Astrocyte (in vitro differentiated cells and primary cell): Measurements from ENCODE around the gene BTLA. TPM values are rescaled to one million over a fixed set of nuclear protein-coding genes. Genes with fewer than 3 reads are reported as not detected.

Experiments
- DNase-seq: peaks from one replicate; pipeline ENCODE4 v3.0.0-alpha.2; 2010; ENCODE audit warnings: low read depth
- FAIRE-seq: peaks from 2 replicates; lab custom pipeline; 2011; peaks lifted over from hg19 to GRCh38; lab: Jason Lieb, UNC
- H2AFZ ChIP-seq: 2 replicates; pipeline ENCODE4 v1.6.0; 2012; ENCODE audit warnings: low read depth, low read length, inconsistent platforms
- H3K27ac ChIP-seq: 2 replicates; pipeline ENCODE4 v1.5.1; 2011; ENCODE audit warnings: low read depth, low read length, inconsistent platforms
- H3K27me3 ChIP-seq: 2 replicates; pipeline ENCODE4 v1.6.0; 2011; ENCODE audit warnings: low read length, inconsistent platforms; ENCODE audit not compliant: insufficient read depth
- H3K36me3 ChIP-seq: 2 replicates; pipeline ENCODE4 v1.5.1; 2011; ENCODE audit warnings: low read length, inconsistent platforms; ENCODE audit not compliant: insufficient read depth
- H3K4me1 ChIP-seq: 2 replicates; pipeline ENCODE4 v1.5.1; 2011; ENCODE audit warnings: low read length, inconsistent platforms; ENCODE audit not compliant: insufficient read depth
- H3K4me2 ChIP-seq: 2 replicates; pipeline ENCODE4 v1.6.0; 2012; ENCODE audit warnings: low read length, inconsistent platforms
- H3K4me3 ChIP-seq: 2 replicates; pipeline ENCODE4 v1.5.1; 2011; ENCODE audit warnings: low read depth, mild to moderate bottlenecking, low read length, inconsistent platforms; ENCODE audit not compliant: insufficient read depth
- H3K79me2 ChIP-seq: 2 replicates; pipeline ENCODE4 v1.6.0; 2012; ENCODE audit warnings: mild to moderate bottlenecking, low read length, inconsistent platforms; ENCODE audit not compliant: insufficient read depth
- H3K9ac ChIP-seq: 2 replicates; pipeline ENCODE4 v1.6.0; 2012; ENCODE audit warnings: mild to moderate bottlenecking, low read length, inconsistent platforms
- H3K9me3 ChIP-seq: 2 replicates; pipeline ENCODE4 v1.5.1; 2012; ENCODE audit warnings: low read depth, mild to moderate bottlenecking, low read length, inconsistent platforms; ENCODE audit not compliant: insufficient read depth
- H4K20me1 ChIP-seq: 2 replicates; pipeline ENCODE4 v1.6.0; 2012; ENCODE audit warnings: low read length, inconsistent platforms; ENCODE audit not compliant: insufficient read depth
- H3K27ac Mint-ChIP-seq: one replicate; pipeline ENCODE4 v1.8.0; 2021; ENCODE audit warnings: mild to moderate bottlenecking, mixed read lengths; ENCODE audit not compliant: unreplicated experiment
- H3K27me3 Mint-ChIP-seq: one replicate; pipeline ENCODE4 v1.8.0; 2021; ENCODE audit warnings: low read depth, mixed read lengths; ENCODE audit not compliant: unreplicated experiment
- H3K36me3 Mint-ChIP-seq: one replicate; pipeline ENCODE4 v1.8.0; 2021; ENCODE audit warnings: low read depth, mixed read lengths; ENCODE audit not compliant: unreplicated experiment
- H3K4me1 Mint-ChIP-seq: one replicate; pipeline ENCODE4 v1.8.0; 2021; ENCODE audit warnings: low read depth, mixed read lengths; ENCODE audit not compliant: unreplicated experiment
- H3K4me3 Mint-ChIP-seq: one replicate; pipeline ENCODE4 v1.8.0; 2021; ENCODE audit warnings: mild to moderate bottlenecking, moderate library complexity, mixed read lengths; ENCODE audit not compliant: unreplicated experiment
- H3K9me3 Mint-ChIP-seq: one replicate; pipeline ENCODE4 v1.8.0; 2021; ENCODE audit warnings: mild to moderate bottlenecking, mixed read lengths; ENCODE audit not compliant: unreplicated experiment
- EZH2 ChIP-seq: IDR thresholded peaks from 2 replicates; pipeline ENCODE4 v1.6.1; 2012; ENCODE audit warnings: mild to moderate bottlenecking, low read length, inconsistent platforms; ENCODE audit not compliant: insufficient read depth
- total RNA-seq: library from RNA; stranded (reverse); gene quantifications from 2 replicates; pipeline ENCODE4 v1.2.1, GENCODE V29; 2021
- TF ChIP-seq, protein P1 (sequence below): IDR thresholded peaks from 2 replicates; pipeline ENCODE4 v1.5.1; 2011; ENCODE audit warnings: low read depth, mild to moderate bottlenecking, inconsistent platforms, low read length, moderate library complexity; ENCODE audit not compliant: insufficient read depth

Gene BTLA
- total RNA-seq, 1 donor from 2014 or later, result not detected

GRCh38 chr3:112508261-112508660 is 9.0 kb upstream of the BTLA start:
- no peaks in the 10 kb centered on the region for H3K36me3 Mint-ChIP-seq
- Histone ChIP-seq H3K36me3 (no peaks in the 10 kb centered on the region), H3K27ac (no peak overlapping the region), H3K4me3 (no peak overlapping the region), H2AFZ (no peak overlapping the region), H4K20me1 (no peaks in the 10 kb centered on the region), H3K4me1 (no peaks in the 10 kb centered on the region), H3K27me3 (no peaks in the 10 kb centered on the region), H3K9ac (no peak overlapping the region), H3K79me2 (no peaks in the 10 kb centered on the region), H3K4me2 (no peak overlapping the region), H3K9me3 (no peaks in the 10 kb centered on the region)
- FAIRE-seq (no peak), DNase-seq (no peak)
- peaks cover 7% of the 10 kb centered on the region for H3K9me3 Mint-ChIP-seq
- H3K27me3 Mint-ChIP-seq, result peaks cover 2% of the 10 kb centered on the region
- no peaks in the 10 kb centered on the region for H3K4me1 Mint-ChIP-seq
- TF ChIP-seq, protein P1, sequence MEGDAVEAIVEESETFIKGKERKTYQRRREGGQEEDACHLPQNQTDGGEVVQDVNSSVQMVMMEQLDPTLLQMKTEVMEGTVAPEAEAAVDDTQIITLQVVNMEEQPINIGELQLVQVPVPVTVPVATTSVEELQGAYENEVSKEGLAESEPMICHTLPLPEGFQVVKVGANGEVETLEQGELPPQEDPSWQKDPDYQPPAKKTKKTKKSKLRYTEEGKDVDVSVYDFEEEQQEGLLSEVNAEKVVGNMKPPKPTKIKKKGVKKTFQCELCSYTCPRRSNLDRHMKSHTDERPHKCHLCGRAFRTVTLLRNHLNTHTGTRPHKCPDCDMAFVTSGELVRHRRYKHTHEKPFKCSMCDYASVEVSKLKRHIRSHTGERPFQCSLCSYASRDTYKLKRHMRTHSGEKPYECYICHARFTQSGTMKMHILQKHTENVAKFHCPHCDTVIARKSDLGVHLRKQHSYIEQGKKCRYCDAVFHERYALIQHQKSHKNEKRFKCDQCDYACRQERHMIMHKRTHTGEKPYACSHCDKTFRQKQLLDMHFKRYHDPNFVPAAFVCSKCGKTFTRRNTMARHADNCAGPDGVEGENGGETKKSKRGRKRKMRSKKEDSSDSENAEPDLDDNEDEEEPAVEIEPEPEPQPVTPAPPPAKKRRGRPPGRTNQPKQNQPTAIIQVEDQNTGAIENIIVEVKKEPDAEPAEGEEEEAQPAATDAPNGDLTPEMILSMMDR, result no peak
- no peak for TF ChIP-seq EZH2
- no peak overlapping the region for H3K4me3 Mint-ChIP-seq
- H3K27ac Mint-ChIP-seq, result no peak overlapping the region

- H3K36me3 Mint-ChIP-seq, result no peaks in the 10 kb centered on the region
- DNase-seq (no peak), FAIRE-seq (no peak)
- Histone ChIP-seq H3K9me3 (no peaks in the 10 kb centered on the region), H3K9ac (no peak overlapping the region), H4K20me1 (no peaks in the 10 kb centered on the region), H3K27ac (no peak overlapping the region), H2AFZ (no peak overlapping the region), H3K4me3 (no peak overlapping the region), H3K27me3 (no peaks in the 10 kb centered on the region), H3K36me3 (no peaks in the 10 kb centered on the region), H3K79me2 (no peaks in the 10 kb centered on the region), H3K4me2 (no peak overlapping the region), H3K4me1 (no peaks in the 10 kb centered on the region)
- no peaks in the 10 kb centered on the region for H3K4me1 Mint-ChIP-seq
- peaks cover 7% of the 10 kb centered on the region for H3K9me3 Mint-ChIP-seq
- TF ChIP-seq, protein P1, result no peak
- TF ChIP-seq EZH2, result no peak
- H3K27ac Mint-ChIP-seq, result no peak overlapping the region
- no peak overlapping the region for H3K4me3 Mint-ChIP-seq
- H3K27me3 Mint-ChIP-seq, result peaks cover 2% of the 10 kb centered on the region
These were observed 6.6 kb upstream of the BTLA start for GRCh38 chr3:112505907-112506306.

- peaks cover 7% of the 10 kb centered on the region for H3K9me3 Mint-ChIP-seq
These were observed 4.9 kb upstream of the BTLA start for GRCh38 chr3:112504123-112504522.

More at GRCh38 chr3:112504123-112504522, 4.9 kb upstream of the BTLA start:
- no peak overlapping the region for H3K4me3 Mint-ChIP-seq
- peaks cover 2% of the 10 kb centered on the region for H3K27me3 Mint-ChIP-seq
- DNase-seq (no peak), FAIRE-seq (no peak)
- no peaks in the 10 kb centered on the region for H3K36me3 Mint-ChIP-seq
- Histone ChIP-seq H3K9me3 (no peaks in the 10 kb centered on the region), H4K20me1 (no peaks in the 10 kb centered on the region), H3K4me3 (no peak overlapping the region), H3K79me2 (no peaks in the 10 kb centered on the region), H3K36me3 (no peaks in the 10 kb centered on the region), H3K27ac (no peak overlapping the region), H3K9ac (no peak overlapping the region), H2AFZ (no peak overlapping the region), H3K4me2 (no peak overlapping the region), H3K4me1 (no peaks in the 10 kb centered on the region), H3K27me3 (no peaks in the 10 kb centered on the region)
- no peaks in the 10 kb centered on the region for H3K4me1 Mint-ChIP-seq
- TF ChIP-seq, protein P1, result no peak
- TF ChIP-seq EZH2, result no peak
- H3K27ac Mint-ChIP-seq, result no peak overlapping the region
